Measurements from ENCODE around the gene FBXO38.

- TF ChIP-seq CTCF (IDR thresholded peaks at IDR 0.05; ENCODE audit: low read depth, low read length) (no peak), POLR2A (IDR thresholded peaks at IDR 0.05; ENCODE audit: extremely low read depth, insufficient read length) (no peak)
These were observed 59.5 kb downstream of the FBXO38 start for GRCh38 chr5:148443241-148443640.
